Stimulated activated naive CD8-positive, alpha-beta T cell treated with anti-CD3 and anti-CD28 coated beads, Interleukin-15, Interleukin-2, amounts not matched to agents 100 ng/mL and 50 ng/mL, for 24 hours (primary cell): ENCODE results near the gene KCNG4.
A peak's percentile ranks its signal among the peaks of the same experiment; 100 is the strongest.

Experiments
- H3K27ac Mint-ChIP-seq: one replicate; pipeline ENCODE4 v1.8.0; 2021; ENCODE audit warnings: mild to moderate bottlenecking, mixed read lengths
- H3K27me3 Mint-ChIP-seq: one replicate; pipeline ENCODE4 v1.8.0; 2021; ENCODE audit warnings: mixed read lengths
- H3K36me3 Mint-ChIP-seq: one replicate; pipeline ENCODE4 v1.8.0; 2021; ENCODE audit warnings: low read depth, mixed read lengths
- H3K4me1 Mint-ChIP-seq: one replicate; pipeline ENCODE4 v1.8.0; 2021; ENCODE audit warnings: low read depth, mixed read lengths
- H3K4me3 Mint-ChIP-seq: one replicate; pipeline ENCODE4 v1.8.0; 2021; ENCODE audit warnings: mild to moderate bottlenecking, mixed read lengths
- H3K9me3 Mint-ChIP-seq: one replicate; pipeline ENCODE4 v1.8.0; 2021; ENCODE audit warnings: mixed read lengths

Gene KCNG4

GRCh38 chr16:84194470-84195200, 45.2 kb downstream of the KCNG4 start:
- Mint-ChIP-seq H3K4me1 (peaks cover 18% of the 10 kb centered on the region), H3K27me3 (no peaks in the 10 kb centered on the region), H3K36me3 (no peaks in the 10 kb centered on the region), H3K4me3 (peak overlapping the region; percentile 70), H3K27ac (peak overlapping the region; percentile 76), H3K9me3 (no peaks in the 10 kb centered on the region)

- H3K36me3 Mint-ChIP-seq: no peaks in the 10 kb centered on the region
- peak overlapping the region; percentile 76 for H3K27ac Mint-ChIP-seq
- H3K27me3 Mint-ChIP-seq: no peaks in the 10 kb centered on the region
- H3K9me3 Mint-ChIP-seq: no peaks in the 10 kb centered on the region
- peak overlapping the region; percentile 70 for H3K4me3 Mint-ChIP-seq
- H3K4me1 Mint-ChIP-seq: peaks cover 18% of the 10 kb centered on the region
Measured at GRCh38 chr16:84194018-84194417, 45.8 kb downstream of the KCNG4 start.

DNA sequence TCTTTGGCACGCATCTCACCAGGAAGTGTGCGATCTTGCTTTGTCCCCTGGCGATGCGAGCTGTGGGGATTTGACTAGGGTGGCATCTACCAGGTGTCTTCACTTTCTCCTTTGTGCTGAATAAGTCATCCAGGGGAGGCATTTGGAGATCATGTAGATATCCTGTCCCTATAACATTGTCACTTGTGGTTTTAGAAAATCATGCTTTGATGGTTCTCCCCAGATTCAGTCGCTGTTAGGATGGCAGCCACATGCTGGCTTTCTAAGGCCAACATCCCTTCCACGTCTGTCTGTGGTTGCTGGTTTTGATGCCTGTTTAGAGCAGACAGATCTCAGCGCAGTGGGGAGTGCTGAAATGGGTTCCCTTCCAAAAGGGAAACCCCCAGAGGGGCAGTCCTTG, 46.3 kb downstream of the KCNG4 start:
- Mint-ChIP-seq H3K27ac (peak overlapping the region; percentile 76), H3K4me3 (peak overlapping the region; percentile 70), H3K4me1 (peaks cover 18% of the 10 kb centered on the region), H3K36me3 (no peaks in the 10 kb centered on the region), H3K27me3 (no peaks in the 10 kb centered on the region), H3K9me3 (no peaks in the 10 kb centered on the region)

GRCh38 chr16:84191466-84191865, 48.3 kb downstream of the KCNG4 start:
- H3K9me3 Mint-ChIP-seq: no peaks in the 10 kb centered on the region
- no peak overlapping the region for H3K27ac Mint-ChIP-seq
- H3K4me1 Mint-ChIP-seq: peaks cover 18% of the 10 kb centered on the region
- H3K36me3 Mint-ChIP-seq: no peaks in the 10 kb centered on the region
- no peak overlapping the region for H3K4me3 Mint-ChIP-seq
- no peaks in the 10 kb centered on the region for H3K27me3 Mint-ChIP-seq

GRCh38 chr16:84190731-84191388, 49.0 kb downstream of the KCNG4 start, which contains the start of gene ADAD2:
Gene ADAD2, plus strand, starts transcription at chr16:84191157. Its CDS starts 74 bp downstream, at chr16:84191231.
- H3K4me3 Mint-ChIP-seq: no peak within 1 kb of the TSS
- peaks cover 22% of the 10 kb centered on the region for H3K4me1 Mint-ChIP-seq
- H3K9me3 Mint-ChIP-seq: no peaks in the 10 kb centered on the region

GRCh38 chr16:84186685-84187437, 53.0 kb downstream of the KCNG4 start, which contains the start of gene TAF1C:
Gene TAF1C, minus strand, starts transcription at chr16:84187057. Its CDS starts 2,069 bp downstream, at chr16:84184988.
- Mint-ChIP-seq H3K27ac (peak within 1 kb of the TSS; percentile 83), H3K36me3 (peaks cover 27% of the 10 kb centered on the region), H3K9me3 (no peaks in the 10 kb centered on the region), H3K4me3 (peak within 1 kb of the TSS; percentile 94), H3K4me1 (peaks cover 19% of the 10 kb centered on the region), H3K27me3 (no peaks in the 10 kb centered on the region)

More at GRCh38 chr16:84190731-84191388, 49.0 kb downstream of the KCNG4 start, which contains the start of gene ADAD2:
- Mint-ChIP-seq H3K36me3 (no peaks in the 10 kb centered on the region), H3K27ac (no peak within 1 kb of the TSS), H3K27me3 (no peaks in the 10 kb centered on the region)

GRCh38 chr16:84184775-84185174, 55.0 kb downstream of the KCNG4 start:
- Mint-ChIP-seq H3K4me1 (peaks cover 19% of the 10 kb centered on the region), H3K27me3 (no peaks in the 10 kb centered on the region), H3K9me3 (no peaks in the 10 kb centered on the region), H3K4me3 (peak overlapping the region; percentile 94), H3K36me3 (peaks cover 27% of the 10 kb centered on the region), H3K27ac (peak overlapping the region; percentile 60)

DNA sequence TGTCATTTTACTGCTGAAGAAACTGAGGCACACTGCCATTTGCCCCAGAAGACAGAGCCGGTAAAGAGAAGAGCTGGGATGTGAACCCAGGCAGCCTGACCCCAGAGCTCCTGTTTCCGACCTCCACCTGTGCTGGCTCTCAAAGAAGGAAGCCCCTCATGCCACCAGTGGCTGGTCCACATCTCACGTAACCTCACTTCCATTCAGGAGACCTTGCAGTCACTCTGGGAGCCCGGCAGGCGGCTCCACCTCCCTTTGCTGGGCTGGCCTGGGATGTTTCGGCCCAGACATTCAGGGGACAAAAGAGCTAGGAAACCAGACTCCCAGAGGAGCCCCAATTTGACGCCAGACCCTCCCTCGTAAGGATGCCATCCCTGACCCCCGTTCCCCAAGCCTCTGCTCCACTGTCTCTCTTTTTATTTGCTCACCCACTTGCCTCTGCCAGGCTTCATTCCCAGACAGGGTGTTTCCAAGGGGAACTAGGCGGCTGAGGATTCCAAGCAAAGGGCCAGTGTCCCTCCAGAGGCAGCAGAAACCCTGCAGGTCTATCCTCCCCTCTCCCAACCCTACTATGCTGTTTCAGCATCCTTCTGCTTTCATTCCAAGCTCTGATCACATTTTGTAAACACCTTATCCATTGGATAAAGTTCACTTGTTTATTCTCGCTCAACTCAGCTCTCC, 55.8 kb downstream of the KCNG4 start:
- H3K27me3 Mint-ChIP-seq: no peaks in the 10 kb centered on the region
- peak overlapping the region; percentile 14 for H3K4me3 Mint-ChIP-seq
- H3K9me3 Mint-ChIP-seq: no peaks in the 10 kb centered on the region
- peaks cover 19% of the 10 kb centered on the region for H3K4me1 Mint-ChIP-seq
- peak overlapping the region; percentile 21 for H3K27ac Mint-ChIP-seq
- peaks cover 27% of the 10 kb centered on the region for H3K36me3 Mint-ChIP-seq

- Mint-ChIP-seq H3K4me1 (peaks cover 19% of the 10 kb centered on the region), H3K9me3 (no peaks in the 10 kb centered on the region), H3K36me3 (peaks cover 27% of the 10 kb centered on the region), H3K27ac (no peak overlapping the region), H3K27me3 (no peaks in the 10 kb centered on the region), H3K4me3 (no peak overlapping the region)
Measured at GRCh38 chr16:84183572-84183875, 56.3 kb downstream of the KCNG4 start.

DNA sequence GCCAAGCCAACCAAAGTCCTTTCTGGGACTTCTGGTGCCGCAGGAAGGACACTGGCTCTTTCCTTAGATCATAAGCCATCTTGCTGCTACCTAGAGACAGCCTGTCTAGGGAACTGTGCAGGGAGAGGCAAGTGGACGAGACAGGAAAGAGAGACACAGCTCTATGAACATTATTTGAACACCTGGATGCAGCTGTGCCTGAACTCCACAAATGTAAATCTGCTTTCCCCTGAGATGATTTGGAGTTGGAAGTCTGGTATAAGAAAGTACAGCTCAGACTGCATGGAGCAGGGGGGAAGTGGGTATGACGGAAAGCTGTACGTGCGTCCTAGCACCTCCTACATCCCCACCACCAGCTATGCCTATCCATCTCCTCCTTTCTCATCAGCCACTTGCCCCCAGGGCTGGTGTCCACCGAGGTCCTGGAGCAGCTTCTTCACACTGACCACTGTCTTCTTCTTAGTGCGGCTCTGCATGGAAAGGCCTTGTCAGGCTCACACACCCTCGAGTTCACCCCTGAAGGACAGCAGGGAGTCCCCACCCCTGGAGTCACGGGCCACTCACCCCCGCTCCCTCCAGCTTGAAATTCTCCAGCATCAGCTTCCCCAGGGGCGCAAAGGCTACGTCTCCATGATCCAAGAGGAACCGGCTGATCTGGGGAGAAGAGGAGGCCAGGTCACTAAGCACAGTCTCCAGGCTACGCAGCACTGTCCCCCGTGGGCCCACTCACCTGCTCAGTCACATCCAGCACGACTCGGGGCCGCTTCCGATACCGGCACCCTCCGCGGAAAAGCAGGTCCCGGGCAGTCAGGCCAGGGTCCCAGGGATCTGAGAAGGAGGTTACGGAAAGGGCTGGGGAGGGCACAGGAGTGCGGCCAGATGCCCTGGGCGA, 56.9 kb downstream of the KCNG4 start:
- Mint-ChIP-seq H3K4me3 (no peak overlapping the region), H3K4me1 (peaks cover 24% of the 10 kb centered on the region), H3K27me3 (no peaks in the 10 kb centered on the region), H3K27ac (no peak overlapping the region), H3K9me3 (no peaks in the 10 kb centered on the region), H3K36me3 (peaks cover 31% of the 10 kb centered on the region)

DNA sequence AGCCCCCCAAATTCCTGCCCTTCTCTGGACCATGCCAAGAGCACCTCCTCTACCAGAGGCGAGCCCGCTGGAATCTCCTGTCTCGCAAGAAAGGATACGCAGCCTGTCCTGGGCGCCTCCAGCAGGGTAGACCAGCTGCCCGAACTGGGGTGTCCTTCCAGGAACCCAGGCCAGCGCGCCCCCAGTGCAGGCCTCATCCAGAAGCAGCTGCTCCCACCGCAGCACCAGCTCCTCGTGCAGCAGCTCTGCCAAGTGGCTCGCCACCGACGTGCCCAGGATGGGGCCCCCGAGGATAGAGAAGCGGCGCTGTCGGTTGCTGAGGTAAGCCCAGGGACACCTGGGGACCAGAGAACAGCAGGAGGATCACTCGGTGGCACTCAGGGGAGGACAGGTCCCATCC, 57.7 kb downstream of the KCNG4 start:
- H3K27me3 Mint-ChIP-seq: no peaks in the 10 kb centered on the region
- H3K4me3 Mint-ChIP-seq: no peak overlapping the region
- no peaks in the 10 kb centered on the region for H3K9me3 Mint-ChIP-seq
- H3K4me1 Mint-ChIP-seq: peaks cover 28% of the 10 kb centered on the region
- no peak overlapping the region for H3K27ac Mint-ChIP-seq
- H3K36me3 Mint-ChIP-seq: peaks cover 35% of the 10 kb centered on the region

DNA sequence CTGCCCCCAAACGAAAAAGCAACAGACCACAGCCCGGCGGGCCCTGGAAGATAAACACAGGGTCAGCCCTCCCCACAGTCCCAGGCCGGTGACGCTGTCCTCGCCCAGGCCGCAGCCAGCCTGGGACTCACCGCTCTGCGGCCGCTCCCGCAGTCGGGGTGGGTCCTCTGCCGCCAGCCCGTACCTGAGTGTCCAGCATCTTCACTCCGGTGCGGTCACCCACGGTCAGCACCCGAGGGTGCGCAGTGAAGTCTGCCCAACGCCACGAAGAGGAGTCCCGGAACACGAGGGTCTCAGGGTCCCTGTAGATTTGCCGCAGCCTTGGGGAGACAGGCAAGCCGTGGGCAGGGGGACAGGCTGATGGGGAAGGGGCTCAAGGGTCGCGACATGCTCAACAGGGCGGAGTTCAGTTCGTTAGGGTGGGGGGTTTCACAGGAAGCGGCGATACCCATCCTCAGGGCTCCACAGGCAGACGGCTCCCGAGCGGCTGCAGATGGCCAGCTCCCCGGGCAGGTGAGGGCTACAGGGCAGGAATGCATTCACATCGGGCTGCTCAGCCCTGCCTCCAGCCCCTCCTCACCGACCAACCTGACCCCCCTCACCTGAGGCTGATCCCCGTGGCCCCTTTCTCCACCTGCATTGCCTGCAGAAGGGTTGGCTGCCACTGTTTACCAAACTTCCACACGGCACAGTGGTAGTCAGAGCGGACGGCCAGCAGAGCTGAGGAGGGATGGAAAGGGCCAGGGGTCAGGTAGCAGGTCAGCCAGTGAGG, 58.5 kb downstream of the KCNG4 start:
- Mint-ChIP-seq H3K9me3 (no peaks in the 10 kb centered on the region), H3K4me3 (no peak overlapping the region), H3K27ac (no peak overlapping the region), H3K4me1 (peaks cover 28% of the 10 kb centered on the region), H3K27me3 (no peaks in the 10 kb centered on the region), H3K36me3 (peaks cover 35% of the 10 kb centered on the region)

DNA sequence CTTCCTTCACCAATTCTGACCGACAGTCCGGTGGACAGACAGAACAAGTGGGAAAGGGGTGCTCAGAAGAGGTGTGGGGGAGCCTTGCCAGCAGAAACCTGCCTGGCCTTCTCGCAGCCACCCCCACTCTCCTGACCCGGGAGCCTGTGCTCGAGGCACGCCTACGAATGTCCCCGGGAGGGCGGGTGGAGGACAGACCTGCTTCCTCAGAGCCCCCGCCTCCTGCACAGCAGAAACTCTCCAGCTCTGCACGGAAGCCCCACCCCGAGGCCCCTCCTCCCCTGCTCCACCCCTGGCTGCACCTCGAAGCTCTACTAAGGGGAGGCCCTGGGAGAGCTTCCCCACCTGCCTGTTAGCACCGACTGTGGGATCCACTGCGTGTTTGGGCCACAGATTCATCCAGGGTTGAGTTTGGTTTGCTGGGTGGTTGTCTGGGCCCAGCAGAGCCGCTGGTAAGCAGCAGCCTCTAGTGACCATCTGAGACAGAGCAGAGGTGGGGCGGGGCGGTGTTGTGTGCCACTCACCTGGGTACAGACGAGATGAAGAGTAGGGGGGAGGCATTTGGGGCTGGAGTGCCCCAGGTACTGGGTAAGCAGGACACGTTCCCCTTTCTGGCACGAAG, 59.2 kb downstream of the KCNG4 start:
- Mint-ChIP-seq H3K9me3 (no peaks in the 10 kb centered on the region), H3K27ac (no peak overlapping the region), H3K4me1 (peaks cover 22% of the 10 kb centered on the region), H3K4me3 (no peak overlapping the region), H3K27me3 (no peaks in the 10 kb centered on the region), H3K36me3 (peaks cover 35% of the 10 kb centered on the region)
